ENCODE measurements around the gene DPF3. TPM values are rescaled to one million over a fixed set of nuclear protein-coding genes. Genes with fewer than 3 reads are reported as not detected.

DPF3 gene
- total and polyA plus RNA-seq, 2 of the 13 experiments (the other 11 are each of a cell fraction or from before 2014, with no cell fraction given), result 0.09 to 0.60 TPM

- TF ChIP-seq IRF1 (CRISPR knock-in tag; IDR thresholded peaks at IDR 0.05; ENCODE audit: low read depth) (0 out of 2 replicates have a peak, but pooled peaks have one; percentile 60), MLLT10 (CRISPR knock-in tag; IDR thresholded peaks at IDR 0.05) (no peak), ZNF790 (CRISPR knock-in tag; IDR thresholded peaks at IDR 0.05; ENCODE audit: borderline replicate concordance) (peak; percentile 78; the same call in 1 of the 2 replicates), BRCA1 (CRISPR knock-in tag; IDR thresholded peaks at IDR 0.05) (no peak), THYN1 (CRISPR knock-in tag; IDR thresholded peaks at IDR 0.05; ENCODE audit: borderline replicate concordance, low read depth) (no peak), SALL2 (CRISPR knock-in tag; IDR thresholded peaks at IDR 0.05) (no peak), ZFP36 (IDR thresholded peaks at IDR 0.05; ENCODE audit: borderline replicate concordance, low read depth, low read length, partially characterized antibody) (no peak), ZNF331 (CRISPR knock-in tag; IDR thresholded peaks at IDR 0.05) (no peak; the same call in none of the 2 replicates), ZNF512B (CRISPR knock-in tag; IDR thresholded peaks at IDR 0.05; ENCODE audit: borderline replicate concordance) (no peak), RBFOX2 (IDR thresholded peaks at IDR 0.05; ENCODE audit: low read depth, low read length) (peak; percentile 73), ASH2L (IDR thresholded peaks at IDR 0.05; ENCODE audit: insufficient read length, low read depth, low read length) (peak; percentile 61), JUNB (CRISPR knock-in tag; IDR thresholded peaks at IDR 0.05; ENCODE audit: borderline replicate concordance) (no peak), CHD2 (IDR thresholded peaks at IDR 0.05; ENCODE audit: low read depth, low read length) (no peak), RAD21 (CRISPR knock-in tag; IDR thresholded peaks at IDR 0.05) (no peak), CC2D1A (CRISPR knock-in tag; IDR thresholded peaks at IDR 0.05) (no peak), MLX (CRISPR knock-in tag; IDR thresholded peaks at IDR 0.05) (no peak), ZBTB21 (CRISPR knock-in tag; IDR thresholded peaks at IDR 0.05) (no peak), JDP2 (CRISPR knock-in tag; IDR thresholded peaks at IDR 0.05; ENCODE audit: borderline replicate concordance) (no peak), ZNF367 (CRISPR knock-in tag; IDR thresholded peaks at IDR 0.05; ENCODE audit: borderline replicate concordance) (no peak), POGZ (CRISPR knock-in tag; IDR thresholded peaks at IDR 0.05) (peak; percentile 9; the same call in 1 of the 2 replicates), PATZ1 (CRISPR knock-in tag; IDR thresholded peaks at IDR 0.05) (no peak), PBX3 (CRISPR knock-in tag; IDR thresholded peaks at IDR 0.05; ENCODE audit: borderline replicate concordance) (peak; percentile 86; the same call in 1 of the 2 replicates)
Measured at GRCh38 chr14:72926292-72927028, 32.6 kb upstream of the DPF3 start, which contains the start of gene DCAF4 (continued).
